NCI-H1930 (cell line): ENCODE data around the gene PI4K2B.
"Not testable (repeated sequence)": the region's sequence is repeated elsewhere in the genome, so short reads cannot be mapped to it uniquely, and the experiment has no call there.

Experiments
- DNase-seq, 2 experiments: peaks; one replicate each; lab custom pipeline; 2025; lab: John Stamatoyannopoulos, UW

PI4K2B gene

GRCh38 chr4:25306518-25307057, 72.8 kb downstream of the PI4K2B start:
- DNase-seq = no peak

GRCh38 chr4:25307596-25307995, 73.8 kb downstream of the PI4K2B start:
- no peak for DNase-seq

- no peak for DNase-seq
Measured at GRCh38 chr4:25308306-25308705, 74.5 kb downstream of the PI4K2B start.

GRCh38 chr4:25308761-25309160, 74.9 kb downstream of the PI4K2B start:
- no peak for DNase-seq

GRCh38 chr4:25310066-25310802, 76.4 kb downstream of the PI4K2B start:
- DNase-seq = no peak

GRCh38 chr4:25310803-25311166, 77.0 kb downstream of the PI4K2B start:
- DNase-seq = no peak

- DNase-seq = peak; percentile 69 to 92
Measured at GRCh38 chr4:25312496-25313200, 78.8 kb downstream of the PI4K2B start, which contains the start of gene ZCCHC4. Gene ZCCHC4 (plus strand): TSS chr4:25312774. CDS start chr4:25312810, 36 bp downstream.

- DNase-seq = no peak
Measured at GRCh38 chr4:25313201-25313895, 79.5 kb downstream of the PI4K2B start.

- DNase-seq = no peak
Measured at GRCh38 chr4:25320336-25320735, 86.5 kb downstream of the PI4K2B start.

GRCh38 chr4:25320773-25321172, 86.9 kb downstream of the PI4K2B start:
- no peak for DNase-seq

GRCh38 chr4:25321703-25322102, 87.9 kb downstream of the PI4K2B start:
- no peak for DNase-seq

- DNase-seq = not testable (repeated sequence)
Measured at GRCh38 chr4:25328463-25328862, 94.6 kb downstream of the PI4K2B start.
